Measurements from ENCODE around the gene RPN2.

Gene RPN2

GRCh38 chr20:37238935-37239451 lies 59.9 kb downstream of the RPN2 start:
- no peaks in the 10 kb centered on the region for H3K4me1 ChIP-seq (ENCODE audit: control insufficient read depth, insufficient read depth, low read depth, low read length)
- H3K9ac ChIP-seq (ENCODE audit: low read length): no peak overlapping the region
- H2AK5ac ChIP-seq (ENCODE audit: low read length, severe bottlenecking): no peak overlapping the region
- H2BK120ac ChIP-seq (ENCODE audit: low read depth, low read length): no peak overlapping the region
- no peak overlapping the region for H3K4me2 ChIP-seq (ENCODE audit: low read length, poor library complexity, severe bottlenecking)
- no peaks in the 10 kb centered on the region for H3K9me3 ChIP-seq (ENCODE audit: control insufficient read depth, low read length)
- no peak overlapping the region for H3K27ac ChIP-seq (ENCODE audit: low read length, poor library complexity, severe bottlenecking)
- no peak overlapping the region for H2BK12ac ChIP-seq (ENCODE audit: low read length in 2 of 2)
- no peak overlapping the region for H3K18ac ChIP-seq (ENCODE audit: low read depth in 1 of 2, low read length in 2 of 2)
- 86% methylated on average over 1 of the region's 1 CpG for WGBS
- H4K8ac ChIP-seq (ENCODE audit: low read length): no peak overlapping the region
- peaks cover 7% of the 10 kb centered on the region for H3K79me1 ChIP-seq (replicated peaks; ENCODE audit: low read length, poor library complexity, severe bottlenecking)
- H2AFZ ChIP-seq (ENCODE audit: low read depth, low read length): no peak overlapping the region
- H4K91ac ChIP-seq (ENCODE audit: low read length): no peak overlapping the region
- H3K4me3 ChIP-seq (ENCODE audit: insufficient read depth in 1 of 2, low read depth in 1 of 2, low read length in 2 of 2): no peak overlapping the region
- H3K14ac ChIP-seq (ENCODE audit: low read length in 2 of 2): no peak overlapping the region
- peak; percentile 6 for DNase-seq
- no peak overlapping the region for H2BK15ac ChIP-seq (ENCODE audit: low read depth, poor library complexity, severe bottlenecking)
- H2BK5ac ChIP-seq (ENCODE audit: low read depth, low read length, poor library complexity, severe bottlenecking): no peak overlapping the region
- H3K23ac ChIP-seq (ENCODE audit: low read length in 2 of 2): no peak overlapping the region
- H3K36me3 ChIP-seq (ENCODE audit: control insufficient read depth in 1 of 2, insufficient read depth in 2 of 2, low read depth in 1 of 2, low read length in 2 of 2): peaks cover 59 to 98% of the 10 kb centered on the region in 2 experiments
- no peaks in the 10 kb centered on the region for H3K27me3 ChIP-seq (ENCODE audit: control insufficient read depth in 1 of 2, insufficient read depth in 1 of 2, low read length in 2 of 2)
- H3K4ac ChIP-seq (ENCODE audit: low read depth in 1 of 2, low read length in 2 of 2): no peak overlapping the region

- no peak overlapping the region for H3K27ac ChIP-seq (ENCODE audit: low read length, poor library complexity, severe bottlenecking)
- 97% methylated on average over 3 of the region's 3 CpGs for WGBS
These were observed 61.4 kb downstream of the RPN2 start for GRCh38 chr20:37240337-37241067.

GRCh38 chr20:37242503-37242902 lies 63.4 kb downstream of the RPN2 start:
- no peak overlapping the region for H3K23ac ChIP-seq (ENCODE audit: low read length in 2 of 2)
- no peak overlapping the region for H2AFZ ChIP-seq (ENCODE audit: low read depth, low read length)
- H3K14ac ChIP-seq (ENCODE audit: low read length in 2 of 2): no peak overlapping the region
- no peak overlapping the region for H2AK5ac ChIP-seq (ENCODE audit: low read length, severe bottlenecking)
- no peak overlapping the region for H2BK12ac ChIP-seq (ENCODE audit: low read length in 2 of 2)
- H4K91ac ChIP-seq (ENCODE audit: low read length): no peak overlapping the region
- WGBS: 97% methylated on average over 3 of the region's 4 CpGs
- H2BK5ac ChIP-seq (ENCODE audit: low read depth, low read length, poor library complexity, severe bottlenecking): no peak overlapping the region
- peaks cover 5% of the 10 kb centered on the region for H3K79me1 ChIP-seq (replicated peaks; ENCODE audit: low read length, poor library complexity, severe bottlenecking)
- H3K18ac ChIP-seq (ENCODE audit: low read depth in 1 of 2, low read length in 2 of 2): no peak overlapping the region
- H3K27me3 ChIP-seq (ENCODE audit: control insufficient read depth in 1 of 2, insufficient read depth in 1 of 2, low read length in 2 of 2): no peaks in the 10 kb centered on the region
- H3K9me3 ChIP-seq (ENCODE audit: control insufficient read depth, low read length): no peaks in the 10 kb centered on the region
- H3K27ac ChIP-seq (ENCODE audit: low read length, poor library complexity, severe bottlenecking): no peak overlapping the region
- H3K4me1 ChIP-seq (ENCODE audit: control insufficient read depth, insufficient read depth, low read depth, low read length): no peaks in the 10 kb centered on the region
- peaks cover 49 to 72% of the 10 kb centered on the region in 2 experiments for H3K36me3 ChIP-seq (ENCODE audit: control insufficient read depth in 1 of 2, insufficient read depth in 2 of 2, low read depth in 1 of 2, low read length in 2 of 2)
- no peak overlapping the region for H3K9ac ChIP-seq (ENCODE audit: low read length)
- no peak overlapping the region for H3K4ac ChIP-seq (ENCODE audit: low read depth in 1 of 2, low read length in 2 of 2)
- H4K8ac ChIP-seq (ENCODE audit: low read length): no peak overlapping the region
- no peak overlapping the region for H2BK120ac ChIP-seq (ENCODE audit: low read depth, low read length)
- no peak overlapping the region for H3K4me2 ChIP-seq (ENCODE audit: low read length, poor library complexity, severe bottlenecking)
- H2BK15ac ChIP-seq (ENCODE audit: low read depth, poor library complexity, severe bottlenecking): no peak overlapping the region
- H3K4me3 ChIP-seq (ENCODE audit: insufficient read depth in 1 of 2, low read depth in 1 of 2, low read length in 2 of 2): no peak overlapping the region
- DNase-seq: no peak

More at GRCh38 chr20:37240337-37241067, 61.4 kb downstream of the RPN2 start:
- Histone ChIP-seq H4K8ac (ENCODE audit: low read length) (no peak overlapping the region), H3K18ac (ENCODE audit: low read depth in 1 of 2, low read length in 2 of 2) (no peak overlapping the region), H3K9ac (ENCODE audit: low read length) (no peak overlapping the region), H2AK5ac (ENCODE audit: low read length, severe bottlenecking) (no peak overlapping the region), H3K9me3 (ENCODE audit: control insufficient read depth, low read length) (no peaks in the 10 kb centered on the region), H3K23ac (ENCODE audit: low read length in 2 of 2) (no peak overlapping the region), H3K36me3 (ENCODE audit: control insufficient read depth in 1 of 2, insufficient read depth in 2 of 2, low read depth in 1 of 2, low read length in 2 of 2) (peaks cover 62 to 91% of the 10 kb centered on the region in 2 experiments), H3K79me1 (replicated peaks; ENCODE audit: low read length, poor library complexity, severe bottlenecking) (peaks cover 5% of the 10 kb centered on the region), H3K4me1 (ENCODE audit: control insufficient read depth, insufficient read depth, low read depth, low read length) (no peaks in the 10 kb centered on the region), H2BK12ac (ENCODE audit: low read length in 2 of 2) (no peak overlapping the region), H4K91ac (ENCODE audit: low read length) (no peak overlapping the region), H3K4ac (ENCODE audit: low read depth in 1 of 2, low read length in 2 of 2) (no peak overlapping the region), H3K27me3 (ENCODE audit: control insufficient read depth in 1 of 2, insufficient read depth in 1 of 2, low read length in 2 of 2) (no peaks in the 10 kb centered on the region), H2BK5ac (ENCODE audit: low read depth, low read length, poor library complexity, severe bottlenecking) (no peak overlapping the region), H2BK120ac (ENCODE audit: low read depth, low read length) (no peak overlapping the region), H3K14ac (ENCODE audit: low read length in 2 of 2) (no peak overlapping the region), H2AFZ (ENCODE audit: low read depth, low read length) (no peak overlapping the region), H2BK15ac (ENCODE audit: low read depth, poor library complexity, severe bottlenecking) (no peak overlapping the region), H3K4me2 (ENCODE audit: low read length, poor library complexity, severe bottlenecking) (no peak overlapping the region), H3K4me3 (ENCODE audit: insufficient read depth in 1 of 2, low read depth in 1 of 2, low read length in 2 of 2) (no peak overlapping the region)
- DNase-seq: no peak

- no peak overlapping the region for H2AFZ ChIP-seq (ENCODE audit: low read depth, low read length)
- H3K36me3 ChIP-seq (ENCODE audit: control insufficient read depth in 1 of 2, insufficient read depth in 2 of 2, low read depth in 1 of 2, low read length in 2 of 2): peaks cover 43 to 64% of the 10 kb centered on the region in 2 experiments
- H3K9ac ChIP-seq (ENCODE audit: low read length): no peak overlapping the region
- no peak overlapping the region for H2BK12ac ChIP-seq (ENCODE audit: low read length in 2 of 2)
- DNase-seq: no peak
- no peak overlapping the region for H3K14ac ChIP-seq (ENCODE audit: low read length in 2 of 2)
- no peak overlapping the region for H3K27ac ChIP-seq (ENCODE audit: low read length, poor library complexity, severe bottlenecking)
- peaks cover 3% of the 10 kb centered on the region for H3K79me1 ChIP-seq (replicated peaks; ENCODE audit: low read length, poor library complexity, severe bottlenecking)
- no peak overlapping the region for H2AK5ac ChIP-seq (ENCODE audit: low read length, severe bottlenecking)
- H4K91ac ChIP-seq (ENCODE audit: low read length): no peak overlapping the region
- H3K4me2 ChIP-seq (ENCODE audit: low read length, poor library complexity, severe bottlenecking): no peak overlapping the region
- H4K8ac ChIP-seq (ENCODE audit: low read length): peak overlapping the region; percentile 39
- no peak overlapping the region for H3K4me3 ChIP-seq (ENCODE audit: insufficient read depth in 1 of 2, low read depth in 1 of 2, low read length in 2 of 2)
- no peak overlapping the region for H3K23ac ChIP-seq (ENCODE audit: low read length in 2 of 2)
- no peaks in the 10 kb centered on the region for H3K9me3 ChIP-seq (ENCODE audit: control insufficient read depth, low read length)
- H3K4ac ChIP-seq (ENCODE audit: low read depth in 1 of 2, low read length in 2 of 2): no peak overlapping the region
- H3K18ac ChIP-seq (ENCODE audit: low read depth in 1 of 2, low read length in 2 of 2): no peak overlapping the region
- WGBS: 93% methylated on average over 15 of the region's 16 CpGs
- H2BK120ac ChIP-seq (ENCODE audit: low read depth, low read length): no peak overlapping the region
- H2BK5ac ChIP-seq (ENCODE audit: low read depth, low read length, poor library complexity, severe bottlenecking): no peak overlapping the region
- H3K4me1 ChIP-seq (ENCODE audit: control insufficient read depth, insufficient read depth, low read depth, low read length): no peaks in the 10 kb centered on the region
- no peak overlapping the region for H2BK15ac ChIP-seq (ENCODE audit: low read depth, poor library complexity, severe bottlenecking)
- H3K27me3 ChIP-seq (ENCODE audit: control insufficient read depth in 1 of 2, insufficient read depth in 1 of 2, low read length in 2 of 2): no peaks in the 10 kb centered on the region
These were observed 64.2 kb downstream of the RPN2 start for GRCh38 chr20:37243076-37243936.
